ENCODE measurements around the gene PLAGL1.

DNA sequence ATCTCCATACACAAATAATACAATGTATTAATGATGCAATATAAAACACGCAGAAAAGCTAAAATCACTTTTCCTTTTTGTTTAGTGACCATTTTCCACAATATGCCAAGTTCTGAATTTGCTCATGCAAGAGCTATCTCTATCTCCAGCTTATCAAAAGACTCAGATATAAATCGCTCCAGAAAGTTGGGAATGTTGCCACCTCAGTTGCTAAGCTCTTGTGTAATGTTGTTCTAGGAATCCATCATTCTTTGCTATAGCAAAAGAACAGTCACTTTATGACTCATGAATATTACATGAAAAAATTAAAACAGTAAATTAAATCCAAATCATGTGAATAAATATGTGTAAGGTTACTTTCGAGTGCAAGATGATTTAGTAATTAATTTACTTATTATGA lies 8.7 kb downstream of the PLAGL1 start:
- TF ChIP-seq CTCF (IDR thresholded peaks at IDR 0.05) (no peak), POLR2AphosphoS5 (IDR thresholded peaks at IDR 0.05) (no peak), POLR2A (IDR thresholded peaks at IDR 0.05) (no peak), EP300 (IDR thresholded peaks at IDR 0.05) (no peak)
